GM10266 (cell line): Measurements from ENCODE around the gene LMBR1.

ENCODE experiments used
- DNase-seq: peaks from one replicate; pipeline ENCODE4 v3.0.0; 2012; ENCODE audit errors: extremely low spot score
- CTCF ChIP-seq: IDR thresholded peaks from 2 replicates; pipeline ENCODE4 v1.5.1; 2012; ENCODE audit warnings: mild to moderate bottlenecking, low read depth; ENCODE audit not compliant: control insufficient read depth, insufficient read depth; ENCODE audit errors: missing control alignments

Gene LMBR1

DNA sequence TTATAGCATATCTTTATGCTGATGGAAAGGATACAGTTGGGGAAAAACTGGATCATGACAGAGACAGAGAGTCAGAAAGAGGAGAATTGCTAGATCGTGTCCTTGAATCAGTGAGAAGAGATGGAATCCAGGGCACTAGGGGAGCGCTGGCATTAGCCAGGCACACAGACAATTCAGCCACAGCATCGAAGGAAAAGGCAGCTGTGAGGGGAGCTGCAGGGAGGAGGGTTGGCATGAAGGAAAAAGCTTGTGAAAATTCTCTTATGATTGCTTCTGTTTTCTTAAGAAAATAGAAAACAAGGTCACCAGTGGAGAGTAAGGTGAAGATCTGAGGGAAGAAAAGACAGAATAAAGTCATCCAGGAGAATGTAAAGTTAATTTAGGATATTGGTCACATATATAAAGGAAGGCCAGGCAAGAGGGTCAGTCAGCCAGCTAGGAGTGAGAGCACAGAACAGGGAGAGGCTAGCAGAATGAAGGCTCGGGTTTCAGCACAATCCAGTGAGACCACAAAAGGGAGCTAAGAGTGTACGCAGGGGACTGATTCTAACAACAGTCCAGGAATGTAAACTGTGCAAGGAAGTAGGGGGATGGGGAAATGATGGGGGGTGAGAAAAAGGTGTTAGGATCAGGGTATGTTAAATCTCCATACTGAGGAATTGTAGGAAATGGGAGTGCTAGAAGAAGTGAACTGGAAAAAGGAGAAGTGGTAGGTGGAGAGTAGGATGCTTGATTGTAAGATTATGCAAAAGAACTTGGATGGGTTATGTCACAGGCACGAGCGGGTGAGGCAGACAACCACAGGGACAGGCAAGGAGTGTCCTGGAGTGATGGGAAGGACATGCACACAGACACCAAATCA, 140.4 kb downstream of the LMBR1 start:
- TF ChIP-seq CTCF: no peak
- DNase-seq: no peak

DNA sequence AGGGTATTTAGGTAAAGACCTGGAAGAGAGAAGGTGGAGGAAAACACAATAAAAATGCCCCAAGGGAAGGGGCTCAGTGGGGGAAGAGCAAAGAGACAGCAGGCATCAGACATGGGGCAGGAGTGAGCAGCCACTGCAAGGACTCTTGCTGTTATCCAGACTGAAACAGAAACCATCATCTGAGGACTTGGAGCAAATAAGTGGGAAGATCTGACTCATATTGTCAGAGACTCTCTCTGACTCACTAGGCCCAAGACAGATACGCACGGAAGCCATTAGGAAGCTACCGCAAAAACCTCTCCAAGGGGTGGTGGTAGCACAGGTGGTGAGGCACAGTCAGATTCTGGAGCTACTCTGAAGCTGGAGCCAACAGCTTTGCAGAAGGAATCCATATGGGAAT, 141.7 kb downstream of the LMBR1 start:
- no peak for TF ChIP-seq CTCF
- DNase-seq: no peak

DNA sequence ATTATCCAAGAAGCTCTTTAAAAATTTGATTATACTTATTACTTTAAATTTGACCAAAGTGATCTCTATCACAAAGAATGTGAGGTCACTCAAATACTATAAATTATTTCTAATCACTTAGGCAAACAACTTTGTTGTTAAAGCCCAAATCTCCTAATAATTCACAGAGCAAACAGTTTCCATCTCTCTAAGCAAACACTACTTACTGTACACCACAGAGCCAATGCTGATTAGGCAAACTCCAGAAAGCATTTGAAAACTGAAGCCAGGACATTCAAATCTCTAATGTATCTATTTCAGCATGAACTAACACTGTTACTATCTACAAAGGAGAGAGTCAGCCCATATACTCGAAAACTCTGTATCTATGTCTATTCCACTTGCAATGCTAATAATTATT, 145.3 kb downstream of the LMBR1 start:
- no peak for DNase-seq

DNA sequence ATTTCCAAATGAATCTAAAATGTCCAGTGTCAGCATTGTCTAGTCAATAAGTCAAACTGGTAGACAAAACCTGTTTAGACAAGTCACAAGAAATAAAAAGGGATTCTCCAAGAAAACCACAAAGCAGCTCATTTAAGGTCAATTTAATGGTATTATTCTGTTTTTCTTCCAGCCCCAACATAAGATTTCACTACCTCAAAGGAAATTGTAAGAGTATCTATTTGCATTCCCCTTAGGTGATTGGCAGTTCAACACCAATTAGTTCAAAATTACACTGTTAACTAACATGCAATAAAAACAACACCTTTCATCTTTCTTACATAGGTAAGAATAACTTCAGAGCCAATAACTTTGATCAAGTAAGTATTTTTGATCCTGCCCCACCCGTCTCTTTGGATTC, 146.1 kb downstream of the LMBR1 start:
- no peak for DNase-seq
- TF ChIP-seq CTCF: no peak

More for the DNA sequence above, 145.3 kb downstream of the LMBR1 start:
- no peak for TF ChIP-seq CTCF

DNA sequence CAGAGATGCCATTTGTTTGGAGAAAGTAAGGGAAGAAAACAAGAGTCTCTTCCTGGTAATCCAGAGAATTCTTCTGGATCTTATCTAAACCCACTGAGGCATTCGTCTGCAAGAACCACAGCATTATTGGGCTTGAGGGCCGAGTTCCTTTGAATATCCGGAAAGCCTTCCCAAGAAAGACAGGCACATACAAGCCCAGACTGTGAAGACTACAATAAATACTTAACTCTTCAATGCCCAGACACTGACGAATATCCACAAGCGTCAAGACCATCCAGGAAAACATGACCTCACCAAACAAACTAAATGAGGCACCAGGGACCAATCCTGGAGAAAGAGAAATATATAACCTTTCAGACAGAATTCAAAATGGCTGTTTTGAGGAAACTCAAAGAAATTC, 153.4 kb downstream of the LMBR1 start:
- no peak for DNase-seq
- TF ChIP-seq CTCF: no peak

GRCh38 chr7:156735851-156736250, 157.1 kb downstream of the LMBR1 start:
- DNase-seq: no peak
- TF ChIP-seq CTCF: no peak

DNA sequence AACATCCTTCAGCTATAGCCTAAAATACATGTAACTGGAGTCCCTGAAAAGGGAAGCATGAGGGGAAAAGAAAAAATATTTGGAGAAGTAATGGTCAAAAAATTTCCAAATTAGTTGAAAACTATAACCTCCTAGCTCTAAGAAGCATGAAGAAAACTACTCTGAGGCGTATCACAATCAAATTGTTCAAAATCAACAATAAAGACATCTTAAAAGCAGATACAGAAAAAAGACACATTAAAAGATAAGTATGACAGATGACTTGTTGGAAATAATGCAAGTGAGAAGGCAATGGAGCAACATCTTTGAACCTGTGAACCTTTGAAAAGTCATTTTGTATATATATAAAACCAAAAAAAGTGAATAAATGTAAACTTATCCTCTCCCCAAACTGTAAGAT, 159.3 kb downstream of the LMBR1 start:
- no peak for DNase-seq
- no peak for TF ChIP-seq CTCF
